ENCODE results near the gene CALCR.

Gene CALCR

DNA sequence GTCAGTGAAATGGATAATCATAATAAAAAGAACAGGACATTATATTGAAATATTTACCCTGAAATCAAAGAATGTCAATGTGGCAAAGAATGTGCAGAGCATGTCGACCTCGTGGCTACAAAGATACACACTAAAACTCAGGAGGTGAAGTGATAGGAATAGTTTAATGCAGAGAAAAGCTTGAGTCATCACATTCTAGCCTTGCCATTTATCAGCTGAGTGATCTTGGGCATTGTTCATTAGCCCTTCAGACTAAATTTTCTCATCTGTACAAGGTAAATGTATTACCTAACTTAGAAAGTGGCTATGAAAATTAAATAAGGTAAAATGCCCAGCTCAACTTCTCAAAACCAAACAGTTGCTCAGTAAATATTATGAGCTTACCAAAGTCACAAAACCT, 22.6 kb downstream of the CALCR start:
- Histone ChIP-seq H3K27me3 (no peaks in the 10 kb centered on the region), H3K27ac (no peak overlapping the region), H3K4me1 (ENCODE audit: control insufficient read depth in 1 of 2, insufficient read depth in 1 of 2, low read depth in 1 of 2, low read length in 1 of 2) (no peaks in the 10 kb centered on the region), H3K36me3 (no peaks in the 10 kb centered on the region), H3K9me3 (no peaks in the 10 kb centered on the region), H3K4me3 (ENCODE audit: low read depth in 1 of 2, low read length in 1 of 2) (no peak overlapping the region)
- TF ChIP-seq, protein P1, sequence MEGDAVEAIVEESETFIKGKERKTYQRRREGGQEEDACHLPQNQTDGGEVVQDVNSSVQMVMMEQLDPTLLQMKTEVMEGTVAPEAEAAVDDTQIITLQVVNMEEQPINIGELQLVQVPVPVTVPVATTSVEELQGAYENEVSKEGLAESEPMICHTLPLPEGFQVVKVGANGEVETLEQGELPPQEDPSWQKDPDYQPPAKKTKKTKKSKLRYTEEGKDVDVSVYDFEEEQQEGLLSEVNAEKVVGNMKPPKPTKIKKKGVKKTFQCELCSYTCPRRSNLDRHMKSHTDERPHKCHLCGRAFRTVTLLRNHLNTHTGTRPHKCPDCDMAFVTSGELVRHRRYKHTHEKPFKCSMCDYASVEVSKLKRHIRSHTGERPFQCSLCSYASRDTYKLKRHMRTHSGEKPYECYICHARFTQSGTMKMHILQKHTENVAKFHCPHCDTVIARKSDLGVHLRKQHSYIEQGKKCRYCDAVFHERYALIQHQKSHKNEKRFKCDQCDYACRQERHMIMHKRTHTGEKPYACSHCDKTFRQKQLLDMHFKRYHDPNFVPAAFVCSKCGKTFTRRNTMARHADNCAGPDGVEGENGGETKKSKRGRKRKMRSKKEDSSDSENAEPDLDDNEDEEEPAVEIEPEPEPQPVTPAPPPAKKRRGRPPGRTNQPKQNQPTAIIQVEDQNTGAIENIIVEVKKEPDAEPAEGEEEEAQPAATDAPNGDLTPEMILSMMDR (IDR thresholded peaks at IDR 0.05), result no peak

DNA sequence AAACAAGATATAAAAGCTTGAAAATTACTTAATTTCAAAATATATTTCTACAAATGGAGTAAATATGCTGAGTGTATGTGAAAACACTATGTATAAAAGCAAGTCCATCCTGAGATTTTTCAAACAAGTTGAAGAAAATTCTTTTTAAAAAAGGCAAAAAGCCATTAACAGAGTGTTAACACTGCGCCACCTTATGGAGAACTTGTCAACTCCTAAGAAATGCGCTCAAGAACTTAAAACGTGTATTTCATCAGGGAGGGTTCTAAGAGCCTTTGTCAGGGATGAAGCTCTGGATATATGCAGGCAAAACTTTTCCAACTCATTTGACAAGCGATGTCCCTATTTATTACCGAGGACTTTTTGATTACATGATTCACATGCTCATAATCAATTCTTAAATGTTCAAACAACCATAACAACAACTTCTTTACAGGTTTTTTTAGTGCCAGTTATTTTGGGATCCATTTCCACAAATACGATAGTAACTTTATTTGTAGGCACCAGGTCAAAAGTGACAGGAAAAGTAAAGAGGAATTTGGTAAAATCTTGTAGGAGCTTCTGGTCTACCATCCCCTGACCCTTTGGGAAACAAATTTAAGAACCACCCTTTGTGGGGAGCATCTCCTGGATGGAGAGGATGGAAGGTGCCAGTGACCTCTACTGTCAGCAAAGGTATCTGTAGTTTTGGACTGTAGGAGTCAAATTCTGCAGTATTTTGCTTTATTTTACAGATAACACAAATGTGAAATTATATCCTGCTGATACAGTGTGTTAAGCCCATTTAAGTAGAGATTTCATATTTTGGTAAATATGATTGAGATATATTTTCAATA, 23.2 kb downstream of the CALCR start:
- no peaks in the 10 kb centered on the region for H3K9me3 ChIP-seq
- TF ChIP-seq, protein P1 (IDR thresholded peaks at IDR 0.05), result no peak
- no peaks in the 10 kb centered on the region for H3K27me3 ChIP-seq
- H3K4me3 ChIP-seq (ENCODE audit: low read depth in 1 of 2, low read length in 1 of 2), result no peak overlapping the region
- H3K4me1 ChIP-seq (ENCODE audit: control insufficient read depth in 1 of 2, insufficient read depth in 1 of 2, low read depth in 1 of 2, low read length in 1 of 2), result no peaks in the 10 kb centered on the region
- H3K36me3 ChIP-seq, result no peaks in the 10 kb centered on the region
- no peak overlapping the region for H3K27ac ChIP-seq

DNA sequence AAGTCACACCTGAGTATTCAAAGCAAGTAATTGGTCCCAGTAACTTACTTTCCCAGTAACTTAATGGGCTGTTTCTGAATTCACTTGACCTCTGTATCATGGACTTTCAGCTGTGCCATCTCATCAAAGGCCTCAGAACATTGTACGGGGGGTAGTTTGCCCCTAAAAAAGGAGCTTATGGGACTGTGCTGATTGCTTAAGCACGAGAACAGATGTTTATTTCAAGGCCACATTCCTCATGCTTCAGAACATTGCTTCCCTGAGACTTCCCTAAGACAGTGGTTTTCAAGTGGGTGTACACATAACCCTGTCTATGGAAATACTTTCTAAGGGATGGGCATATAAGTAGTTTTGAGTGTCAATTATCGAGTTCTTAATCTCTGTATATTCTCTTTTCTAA, 26.8 kb downstream of the CALCR start:
- TF ChIP-seq, protein P1 (IDR thresholded peaks at IDR 0.05), result no peak
- Histone ChIP-seq H3K9me3 (no peaks in the 10 kb centered on the region), H3K4me1 (ENCODE audit: control insufficient read depth in 1 of 2, insufficient read depth in 1 of 2, low read depth in 1 of 2, low read length in 1 of 2) (no peaks in the 10 kb centered on the region), H3K4me3 (ENCODE audit: low read depth in 1 of 2, low read length in 1 of 2) (no peak overlapping the region), H3K36me3 (no peaks in the 10 kb centered on the region), H3K27me3 (no peaks in the 10 kb centered on the region), H3K27ac (no peak overlapping the region)

DNA sequence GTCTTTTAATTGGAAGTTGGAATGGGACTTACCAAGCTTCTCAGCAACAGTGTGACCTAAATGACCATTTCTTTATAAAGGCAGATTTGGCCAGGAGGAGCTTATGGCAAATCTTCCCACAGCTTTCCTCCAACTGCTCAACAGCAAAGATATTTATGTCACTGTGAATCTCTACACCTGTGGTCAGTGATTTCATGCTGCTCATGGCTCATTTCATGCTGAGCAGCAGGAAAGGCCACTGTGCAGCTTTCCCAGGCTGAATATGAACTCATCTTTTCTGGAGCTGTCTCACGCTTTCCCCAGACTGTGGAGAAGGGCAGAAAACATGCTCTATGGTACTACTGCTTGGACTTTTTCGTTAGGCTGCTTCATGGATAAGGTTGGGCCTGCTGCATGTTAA, 29.8 kb downstream of the CALCR start:
- H3K36me3 ChIP-seq, result no peaks in the 10 kb centered on the region
- no peak overlapping the region for H3K4me3 ChIP-seq (ENCODE audit: low read depth in 1 of 2, low read length in 1 of 2)
- H3K4me1 ChIP-seq (ENCODE audit: control insufficient read depth in 1 of 2, insufficient read depth in 1 of 2, low read depth in 1 of 2, low read length in 1 of 2), result no peaks in the 10 kb centered on the region
- H3K27ac ChIP-seq, result no peak overlapping the region
- no peaks in the 10 kb centered on the region for H3K27me3 ChIP-seq
- no peaks in the 10 kb centered on the region for H3K9me3 ChIP-seq
- TF ChIP-seq, protein P1 (IDR thresholded peaks at IDR 0.05), result no peak

- TF ChIP-seq, protein P1 (IDR thresholded peaks at IDR 0.05), result no peak
- H3K9me3 ChIP-seq, result no peaks in the 10 kb centered on the region
- no peaks in the 10 kb centered on the region for H3K36me3 ChIP-seq
- no peaks in the 10 kb centered on the region for H3K4me1 ChIP-seq (ENCODE audit: control insufficient read depth in 1 of 2, insufficient read depth in 1 of 2, low read depth in 1 of 2, low read length in 1 of 2)
- H3K27me3 ChIP-seq, result no peaks in the 10 kb centered on the region
- H3K4me3 ChIP-seq (ENCODE audit: low read depth in 1 of 2, low read length in 1 of 2), result no peak overlapping the region
- H3K27ac ChIP-seq, result no peak overlapping the region
Measured at GRCh38 chr7:93538061-93538460, 36.5 kb downstream of the CALCR start.
